ENCODE measurements around the gene OR7C1.
"Not testable (repeated sequence)": the region's sequence is repeated elsewhere in the genome, so short reads cannot be mapped to it uniquely, and the experiment has no call there.

The OR7C1 gene

DNA sequence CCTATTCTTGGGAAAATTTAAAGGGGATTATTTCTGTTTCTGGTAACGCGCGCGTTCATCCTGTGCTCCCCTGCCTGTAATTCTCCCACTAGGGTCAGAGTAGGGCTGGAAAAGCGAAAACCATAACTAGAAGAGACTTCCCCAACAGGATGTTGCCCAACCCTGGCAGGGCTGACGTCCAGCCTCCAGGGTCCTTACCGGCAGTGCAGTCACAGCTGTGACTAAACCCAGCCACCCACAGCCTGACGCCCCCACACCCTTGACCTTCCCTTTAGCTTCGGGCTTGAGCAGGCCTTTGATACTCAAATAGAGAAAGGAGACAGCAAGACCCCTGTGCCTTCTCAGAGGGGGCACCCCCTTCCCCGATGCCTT is 50.3 kb downstream of the OR7C1 start:
- DNase-seq = peak; percentile 9

DNA sequence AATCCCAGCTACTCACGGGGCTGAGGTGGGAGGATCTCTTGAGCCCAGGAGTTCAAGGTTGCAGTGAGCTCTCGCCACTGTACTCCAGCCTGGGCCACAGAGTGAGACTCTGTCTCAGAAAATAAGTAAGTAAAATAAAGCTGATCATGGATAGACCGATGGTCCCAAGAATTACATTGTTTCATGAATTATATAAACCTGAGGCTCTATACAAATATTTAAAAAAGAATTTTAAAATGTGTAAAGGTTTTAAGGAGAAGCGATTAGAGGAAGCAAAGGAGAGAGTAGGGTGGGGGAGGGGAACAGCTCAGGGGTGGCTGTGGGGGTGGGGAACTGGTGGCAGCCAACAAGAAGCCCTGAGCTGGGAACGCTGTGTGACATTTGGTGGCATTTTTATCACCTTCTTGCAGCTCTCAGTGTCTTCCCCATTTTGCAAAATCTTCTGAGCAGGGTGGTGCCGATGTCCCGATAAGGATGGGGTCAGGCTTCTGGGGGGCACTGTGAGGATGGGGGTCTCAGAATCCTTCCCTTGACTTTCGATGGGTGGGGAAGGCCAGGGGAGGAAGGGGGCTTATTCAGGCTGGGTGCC is 51.5 kb downstream of the OR7C1 start:
- not testable (repeated sequence) for DNase-seq

DNA sequence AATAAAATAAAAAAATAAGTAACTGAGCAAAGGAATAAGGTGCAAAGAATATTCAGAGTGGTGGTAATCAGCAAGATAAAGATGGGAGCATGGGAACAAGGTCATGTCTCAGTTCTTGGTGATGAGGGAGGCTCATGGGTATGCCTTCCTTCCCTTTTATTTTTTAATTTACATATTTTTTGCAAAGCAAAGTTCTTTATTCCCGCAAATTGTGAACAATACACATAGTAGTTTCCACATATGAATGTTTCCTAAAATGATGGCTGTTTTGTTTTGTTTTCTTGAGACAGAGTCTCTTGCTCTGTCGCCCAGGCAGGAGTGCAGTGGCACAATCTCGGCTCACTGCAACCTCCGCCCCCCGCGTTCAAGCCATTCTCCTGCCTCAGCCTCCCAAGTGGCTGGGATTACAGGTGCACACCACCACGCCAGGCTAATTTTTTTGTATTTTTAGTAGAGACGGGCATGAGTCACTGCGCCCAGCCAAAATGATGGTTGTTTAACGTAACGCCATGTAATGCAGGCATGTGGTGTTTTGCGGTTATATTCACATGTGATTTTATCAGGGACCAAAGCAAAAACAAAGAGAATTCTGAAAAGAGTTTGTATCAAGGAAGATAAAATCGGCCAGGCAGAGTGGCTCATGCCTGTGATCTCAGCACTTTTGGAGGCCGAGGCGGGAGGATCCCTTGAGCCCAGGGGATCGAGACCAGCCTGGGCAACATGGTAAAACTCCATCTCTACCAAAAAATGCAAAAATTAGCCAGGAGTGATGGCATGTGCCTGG is 52.2 kb downstream of the OR7C1 start:
- DNase-seq = no peak

DNA sequence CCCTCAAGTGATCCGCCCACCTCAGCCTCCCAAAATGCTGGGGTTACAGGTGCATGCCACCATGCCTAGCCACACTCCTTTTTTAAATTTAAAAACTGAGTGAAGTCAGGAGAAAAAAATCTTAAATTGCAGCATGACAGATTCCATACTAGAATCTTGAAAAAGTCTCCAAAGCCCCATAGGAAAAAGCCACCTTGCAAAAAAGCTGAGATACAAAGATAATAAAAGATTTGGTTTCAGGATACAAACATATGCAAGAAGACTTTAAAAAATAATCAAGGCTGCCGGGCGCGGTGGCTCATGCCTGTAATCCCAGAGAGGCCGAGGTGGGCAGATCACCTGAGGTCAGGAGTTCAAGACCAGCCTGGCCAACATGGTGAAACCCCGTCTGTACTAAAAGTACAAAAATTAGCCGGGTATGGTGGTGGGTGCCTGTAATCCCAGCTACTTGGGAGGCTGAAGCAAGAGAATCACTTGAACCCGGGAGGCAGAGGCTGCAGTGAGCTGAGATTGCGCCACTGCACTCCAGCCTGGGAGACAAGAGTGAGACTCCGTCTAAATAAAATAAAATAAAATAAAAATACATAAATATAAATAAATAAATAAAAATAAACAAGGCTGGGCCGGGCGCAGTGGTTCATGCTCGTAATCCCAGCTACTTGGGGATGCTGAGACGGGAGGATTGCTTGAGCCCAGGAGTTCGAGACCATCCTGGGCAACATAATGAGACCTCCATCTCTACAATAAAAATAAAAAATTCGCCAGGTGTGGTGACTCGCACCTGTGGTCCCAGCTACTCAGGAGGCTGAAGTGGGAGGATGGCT is 53.1 kb downstream of the OR7C1 start:
- not testable (repeated sequence) for DNase-seq

DNA sequence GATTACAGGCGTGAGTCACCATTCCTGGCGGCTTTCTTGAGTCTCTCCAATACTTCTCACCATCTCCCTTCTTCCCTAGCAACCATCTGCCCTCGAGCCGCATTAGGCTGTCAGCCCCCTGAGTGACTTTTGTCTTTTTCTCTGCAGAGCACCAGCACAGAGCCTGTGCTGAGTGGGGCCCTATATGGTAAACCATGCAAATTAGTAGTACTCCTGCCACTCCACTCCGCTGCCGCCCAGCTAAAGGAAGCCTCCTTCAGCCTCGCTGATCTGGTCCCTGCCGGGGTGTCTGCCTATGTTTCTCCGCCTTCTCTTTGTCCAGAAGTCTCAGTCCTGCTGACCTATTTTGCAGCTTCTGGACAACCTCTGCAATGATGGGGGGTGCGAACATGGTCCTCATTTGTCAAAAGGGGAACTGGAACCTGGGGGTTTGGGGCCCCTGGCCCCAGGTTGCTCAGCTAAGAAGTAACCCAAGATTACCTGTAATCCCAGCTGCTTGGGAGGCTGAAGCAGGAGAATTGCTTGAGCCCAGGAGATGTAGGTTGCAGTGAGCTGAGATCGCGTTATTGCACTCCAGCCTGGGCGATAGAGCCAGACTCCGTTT is 54.3 kb downstream of the OR7C1 start:
- not testable (repeated sequence) for DNase-seq

DNA sequence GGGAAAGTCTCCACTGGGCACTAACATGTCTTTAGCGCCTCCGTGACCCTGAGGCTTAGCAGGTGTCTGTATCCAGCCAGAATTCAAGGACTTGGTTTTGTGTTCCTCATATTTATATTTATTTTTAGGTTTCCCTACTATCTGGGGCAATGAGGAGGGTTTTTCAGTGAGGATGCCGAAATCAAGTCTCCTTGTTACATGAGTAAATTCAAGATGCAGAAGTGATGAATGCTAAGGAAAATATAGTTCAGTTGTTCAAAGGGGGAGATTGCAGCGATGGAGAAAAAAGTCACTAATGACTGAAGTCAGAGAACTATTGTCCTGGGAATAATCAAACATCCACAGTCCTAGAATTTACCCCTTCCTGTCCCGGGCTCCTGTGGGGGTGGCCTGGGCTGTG is 55.8 kb downstream of the OR7C1 start:
- DNase-seq = no peak

DNA sequence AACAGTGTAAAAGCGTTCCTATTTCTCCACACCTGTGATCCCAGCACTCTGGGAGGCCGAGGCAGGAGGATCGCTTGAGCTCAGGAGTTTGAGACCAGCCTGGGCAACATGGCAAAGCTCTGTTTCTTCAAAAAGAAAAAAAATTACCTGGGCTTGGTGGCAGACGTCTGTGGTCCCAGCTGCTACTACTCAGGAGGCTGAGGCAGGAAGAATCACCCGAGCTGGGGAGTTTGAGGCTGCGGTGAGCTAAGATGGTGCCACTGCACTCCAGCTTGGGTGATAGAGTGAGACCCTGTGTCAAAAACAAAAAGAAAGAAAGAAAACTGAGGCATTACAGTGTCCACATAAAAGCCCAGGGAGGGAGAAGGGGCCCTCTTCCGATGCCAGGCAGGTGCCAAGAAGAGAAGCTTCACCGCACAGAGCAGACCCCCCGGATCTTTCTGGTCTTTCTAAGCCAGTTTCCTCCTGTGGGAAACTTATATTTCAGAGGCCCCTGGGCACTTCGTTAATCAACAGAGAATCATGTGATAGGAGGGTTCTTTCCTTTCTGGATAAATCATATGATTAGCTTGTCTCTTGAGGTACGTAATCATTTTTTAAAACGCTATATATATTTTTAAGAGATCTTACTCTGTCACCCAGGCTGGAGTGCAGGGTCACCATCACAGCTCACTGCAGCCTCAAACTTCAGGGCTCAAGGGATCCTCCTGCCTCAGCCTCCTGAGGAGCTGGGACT is 56.7 kb downstream of the OR7C1 start, which contains the start of gene ADGRE2:
ADGRE2 (minus strand) TSS at position 451 of the 736 bp plus-strand sequence. CDS start 1,804 bp downstream, outside the sequence.
- not testable (repeated sequence) for DNase-seq

DNA sequence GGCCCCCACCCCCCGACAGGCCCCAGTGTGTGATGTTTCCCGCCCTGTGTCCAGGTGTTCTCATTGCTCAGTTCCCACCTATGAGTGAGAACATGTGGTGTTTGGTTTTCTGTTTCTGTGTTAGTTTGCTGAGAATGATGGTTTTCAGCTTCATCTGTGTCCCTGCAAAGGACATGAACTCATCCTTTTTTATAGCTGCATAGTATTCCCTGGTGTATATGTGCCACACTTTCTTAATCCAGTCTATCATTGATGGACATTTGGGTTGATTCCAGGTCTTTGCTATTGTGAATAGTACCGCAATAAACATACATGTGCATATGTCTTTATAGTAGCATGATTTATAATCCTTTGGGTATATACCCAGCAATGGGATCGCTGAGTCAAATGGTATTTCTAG is 57.3 kb downstream of the OR7C1 start:
- DNase-seq = not testable (repeated sequence)

DNA sequence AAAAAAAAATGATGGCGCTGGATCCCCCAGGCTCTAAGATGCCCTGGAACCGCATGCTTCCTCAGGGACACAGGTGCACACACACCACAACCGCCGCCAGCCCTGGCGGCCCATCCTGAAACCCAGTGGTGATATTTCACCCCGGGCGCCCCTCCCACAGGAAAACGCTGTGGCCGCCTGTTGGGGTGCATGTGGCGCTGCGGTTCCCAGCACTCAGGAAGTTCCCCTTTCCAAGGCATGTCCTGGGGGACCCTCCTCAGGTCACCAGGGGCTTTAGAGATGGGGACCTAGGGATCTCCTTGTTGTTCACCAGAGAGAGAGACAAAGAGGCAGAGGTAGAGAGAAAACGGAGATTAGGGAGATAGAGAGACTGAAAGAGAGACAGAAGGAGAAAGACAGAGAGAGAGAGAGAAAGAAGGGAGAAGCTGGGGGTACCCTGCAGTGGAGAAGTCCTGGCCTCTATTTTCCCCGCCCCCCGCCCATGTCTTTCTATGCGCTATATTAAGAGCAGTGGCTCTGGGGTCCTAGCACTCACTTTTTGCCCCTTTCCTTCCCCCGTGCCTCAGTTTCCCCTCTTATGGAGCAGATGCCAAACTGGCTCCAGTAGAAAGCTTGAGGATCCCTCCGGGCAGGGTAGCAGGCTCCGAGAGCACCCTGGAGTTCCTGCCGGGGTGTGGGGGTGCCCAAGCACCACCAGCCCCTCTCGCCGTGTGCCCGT is 59.0 kb downstream of the OR7C1 start:
- no peak for DNase-seq

DNA sequence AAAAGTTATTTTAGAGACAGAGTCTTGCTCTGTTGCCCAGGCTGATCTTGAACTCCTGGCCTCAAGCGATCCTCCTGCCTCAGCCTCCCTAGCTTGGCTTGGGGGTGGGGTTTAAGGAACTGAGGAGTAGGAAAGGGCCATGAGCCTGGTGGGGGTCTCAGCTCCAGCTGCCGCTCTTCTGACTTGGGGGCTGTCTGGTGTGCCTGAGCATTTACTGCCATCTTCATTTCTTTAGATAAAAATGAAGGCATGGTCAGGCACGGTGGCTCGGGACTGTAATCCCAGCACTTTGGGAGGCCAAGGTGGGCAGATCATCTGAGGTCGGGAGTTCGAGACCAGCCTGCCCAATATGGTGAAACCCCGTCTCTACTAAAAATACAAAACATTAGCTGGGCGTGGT is 59.7 kb downstream of the OR7C1 start:
- DNase-seq = not testable (repeated sequence)

DNA sequence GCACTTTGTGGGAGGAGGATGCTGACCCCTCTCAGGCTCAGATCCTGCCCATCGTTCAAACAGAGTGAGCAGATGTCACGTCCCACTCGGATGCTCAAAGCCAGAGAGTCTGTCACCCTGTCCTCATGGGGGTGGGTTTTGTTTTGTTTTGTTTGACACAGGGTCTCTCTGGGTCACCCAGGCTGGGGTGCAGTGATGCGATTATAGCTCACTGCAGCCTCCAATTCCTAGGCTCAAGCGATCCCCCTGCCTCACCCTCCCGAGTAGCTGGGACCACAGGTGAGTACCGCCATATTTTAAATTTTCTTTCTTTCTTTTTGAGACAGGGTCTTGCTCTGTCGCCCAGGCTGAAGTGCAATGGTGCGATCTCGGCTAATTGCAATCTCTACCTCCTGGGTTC is 60.6 kb downstream of the OR7C1 start:
- DNase-seq = no peak

DNA sequence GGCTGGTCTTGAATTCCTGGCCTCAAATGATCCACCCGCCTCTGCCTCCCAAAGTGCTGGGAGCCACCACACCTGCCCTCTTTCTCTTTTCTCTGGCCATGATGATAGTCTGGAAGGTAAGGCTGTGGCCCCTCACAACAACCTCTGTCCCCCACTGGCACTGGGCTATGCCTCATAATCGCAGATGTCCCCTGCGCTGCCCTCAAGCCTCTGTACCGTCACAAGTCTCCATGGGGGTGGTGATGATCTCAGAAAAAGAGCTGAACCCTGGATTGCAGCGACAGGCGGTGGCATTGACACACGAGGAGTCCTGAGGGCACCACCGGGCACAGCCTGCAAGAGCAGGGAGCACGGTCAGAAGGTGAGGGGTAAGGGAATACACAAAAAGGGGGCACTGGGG is 61.3 kb downstream of the OR7C1 start:
- DNase-seq = not testable (repeated sequence)

DNA sequence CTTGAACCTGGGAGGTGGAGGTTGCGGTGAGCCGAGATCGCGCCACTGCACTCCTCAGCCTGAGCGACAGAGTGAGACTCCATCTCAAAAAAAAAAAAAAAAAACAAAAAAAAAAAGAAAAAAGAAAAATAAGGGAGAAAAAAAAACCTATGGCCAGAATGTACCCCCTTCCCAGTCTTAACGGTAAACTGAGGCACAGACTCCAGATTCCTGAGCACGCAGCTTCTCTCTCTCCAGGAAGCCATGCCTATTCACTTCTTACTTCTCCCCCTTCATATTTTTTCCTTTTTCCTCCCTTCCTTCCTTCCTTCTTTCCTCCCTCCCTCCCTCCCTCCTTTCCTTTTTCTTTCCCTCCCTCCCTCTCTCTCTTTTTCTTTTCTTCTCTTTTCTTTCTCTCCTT is 62.0 kb downstream of the OR7C1 start:
- no peak for DNase-seq

DNA sequence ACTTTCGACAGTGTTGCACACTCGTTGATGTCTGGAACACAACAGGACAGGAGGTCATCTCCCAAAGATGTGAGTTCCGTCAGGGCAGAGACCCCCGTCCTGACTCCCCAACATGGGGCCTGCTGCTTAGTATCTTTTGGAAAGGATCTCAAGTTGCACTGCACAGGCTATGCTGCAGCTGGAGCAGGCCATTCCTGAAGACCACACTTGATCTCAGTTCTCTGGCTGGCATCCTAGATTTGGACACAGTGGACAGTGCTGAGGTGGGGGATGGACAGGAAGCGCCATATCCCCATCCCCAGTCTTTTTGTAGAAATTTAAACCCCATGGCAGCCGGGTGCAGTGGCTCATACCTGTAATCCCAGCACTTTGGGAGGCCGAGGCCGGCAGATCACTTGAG is 62.5 kb downstream of the OR7C1 start:
- DNase-seq = no peak

DNA sequence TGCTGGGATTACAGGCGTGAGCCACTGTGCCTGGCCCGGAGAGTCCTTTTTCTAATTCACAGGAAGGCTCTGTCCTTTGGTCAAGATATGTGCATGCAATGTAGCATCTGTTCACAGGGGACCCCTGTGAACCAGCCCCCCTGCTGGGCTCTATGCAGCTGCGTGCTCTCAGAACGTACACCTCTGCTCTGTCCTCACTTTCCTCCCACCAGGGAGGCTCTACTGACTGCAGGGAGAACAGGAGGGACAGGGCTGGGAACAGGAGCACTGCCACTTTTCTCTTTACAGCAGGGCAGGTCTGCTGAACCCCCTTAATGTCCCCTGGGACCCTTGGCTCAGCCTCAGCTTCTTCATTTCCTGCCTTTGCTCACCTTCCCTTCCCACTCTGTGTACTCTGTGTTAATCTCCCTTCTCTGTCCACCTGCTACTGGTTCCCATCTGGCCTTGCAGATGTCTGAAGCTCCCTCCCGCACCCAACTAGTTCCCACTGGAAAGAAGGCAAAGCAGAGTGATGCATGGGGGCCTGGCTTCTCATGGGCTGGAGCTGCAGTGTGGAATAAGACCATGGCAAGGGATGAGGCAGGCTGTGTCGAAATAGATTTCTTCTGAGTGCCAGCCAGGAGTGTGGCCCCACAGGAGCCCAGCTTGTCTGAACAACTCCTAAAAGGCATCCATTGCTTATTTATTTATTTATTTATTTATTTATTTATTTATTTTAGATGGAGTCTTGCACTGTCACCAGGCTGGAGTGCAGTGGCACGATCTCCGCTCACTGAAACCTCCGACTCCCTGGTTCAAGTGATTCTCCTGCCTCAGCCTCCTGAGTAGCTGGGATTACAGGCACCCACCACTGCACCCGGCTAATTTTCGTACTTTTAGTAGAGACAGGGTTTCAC is 63.8 kb downstream of the OR7C1 start:
- DNase-seq = no peak

DNA sequence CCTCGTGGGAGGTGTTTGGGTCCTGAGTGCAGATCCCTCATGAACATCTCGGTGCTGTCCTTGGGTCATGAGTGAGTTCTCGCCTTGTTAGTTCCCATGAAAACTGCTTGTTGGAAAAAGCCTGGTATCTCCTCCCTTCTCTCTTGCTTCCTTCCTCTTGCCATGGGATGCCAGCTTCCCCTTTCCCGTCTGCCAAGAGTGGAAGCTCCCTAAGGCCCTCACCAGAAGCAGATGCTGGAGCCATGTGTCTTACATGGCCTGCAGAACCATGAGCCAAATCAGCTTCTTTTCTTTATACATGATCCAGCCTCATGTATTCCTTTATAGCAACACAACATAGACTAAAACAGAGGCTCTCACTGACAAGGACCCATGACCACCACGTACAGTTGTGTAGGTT is 64.8 kb downstream of the OR7C1 start:
- DNase-seq = no peak

DNA sequence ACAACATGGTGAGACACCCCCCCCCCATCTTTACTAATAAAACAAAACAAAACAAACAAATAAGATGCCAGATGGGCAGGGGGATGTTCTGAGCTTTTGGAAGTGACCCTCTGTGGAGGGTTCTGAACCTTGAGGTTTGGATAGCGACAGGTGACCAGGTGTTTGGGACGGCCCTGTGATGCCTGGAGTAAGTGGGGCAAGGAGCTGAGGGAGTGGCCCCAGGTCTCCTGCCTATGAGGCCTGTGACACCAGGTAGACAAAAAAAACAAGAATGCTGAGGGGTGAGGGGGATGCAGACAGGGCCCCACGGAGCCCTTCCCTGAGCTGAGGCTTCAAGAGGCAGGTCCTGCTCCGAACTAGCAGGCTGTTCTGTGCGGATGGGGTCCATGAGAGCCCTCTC is 65.8 kb downstream of the OR7C1 start:
- no peak for DNase-seq

DNA sequence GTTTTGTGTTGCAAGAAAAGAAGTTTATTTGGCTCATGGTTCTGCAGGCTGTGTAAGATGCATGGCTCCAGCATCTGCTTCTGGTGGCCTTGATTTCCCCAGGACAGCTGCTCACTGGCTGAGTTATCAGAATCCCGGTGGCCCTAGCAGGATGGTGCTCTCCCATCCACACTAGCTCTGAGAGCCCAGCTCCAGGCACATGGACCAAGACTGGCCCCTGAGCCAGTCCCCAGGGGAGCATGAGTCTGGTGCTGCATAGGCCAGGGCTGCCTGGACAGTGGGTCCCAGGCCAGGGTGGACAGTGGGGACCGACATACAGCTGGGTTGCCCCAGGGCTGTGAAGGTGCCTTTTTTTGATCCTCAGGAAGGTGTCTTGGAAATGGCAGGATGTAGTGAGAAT is 67.0 kb downstream of the OR7C1 start:
- no peak for DNase-seq

DNA sequence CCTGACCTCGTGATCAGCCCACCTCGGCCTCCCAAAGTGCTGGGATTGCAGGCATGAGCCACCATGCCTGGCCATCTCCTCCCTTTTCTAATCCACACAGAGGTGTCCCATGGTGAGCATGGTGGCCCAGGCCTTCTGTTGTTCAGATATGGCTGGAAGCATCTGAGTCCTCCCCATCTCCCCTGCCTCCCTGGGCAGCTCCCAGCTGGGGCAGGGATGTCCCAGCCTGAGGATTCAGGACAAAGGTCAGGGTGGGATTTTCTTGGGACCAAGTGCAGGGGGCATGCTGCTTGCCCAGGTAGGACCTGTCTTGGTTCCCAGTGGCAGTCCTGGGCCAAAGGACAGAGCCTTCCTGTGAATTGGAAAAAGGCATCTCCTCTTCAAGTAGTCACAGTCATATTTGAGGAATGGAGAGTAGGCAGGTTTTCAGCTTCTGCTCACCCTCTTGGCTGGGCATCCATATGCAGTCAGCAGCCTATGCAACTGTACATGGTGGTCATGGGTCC is 67.5 kb downstream of the OR7C1 start:
- DNase-seq = no peak

DNA sequence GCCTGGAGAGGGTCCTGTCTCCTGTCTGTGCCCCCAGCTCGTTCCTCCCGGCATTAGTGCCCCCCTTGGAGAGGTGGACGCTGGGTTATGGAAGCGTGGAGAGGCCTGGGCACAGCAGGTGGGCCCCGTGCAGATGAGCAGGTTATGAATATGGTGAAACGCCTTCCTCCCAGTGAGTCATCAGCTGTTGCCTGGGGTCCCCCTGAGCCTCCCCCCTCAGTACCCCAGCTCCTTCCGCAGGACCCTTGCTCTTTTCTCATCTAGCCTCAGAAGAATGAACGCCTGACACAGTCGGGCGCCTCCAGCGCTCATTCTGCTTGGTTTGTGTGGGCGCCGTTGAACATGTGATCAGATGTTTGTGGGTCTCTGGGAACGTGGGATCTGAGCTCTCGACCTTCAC is 69.1 kb downstream of the OR7C1 start:
- not testable (repeated sequence) for DNase-seq

All from fibroblast of skin of scalp (primary cell).